Keratinocyte (primary cell): ENCODE data around the gene CDKL5. TPM values are rescaled to one million over a fixed set of nuclear protein-coding genes. Genes with fewer than 3 reads are reported as not detected.

ENCODE experiments used
- DNase-seq: peaks from one replicate; pipeline ENCODE4 v3.0.0-alpha.2; 2011; ENCODE audit warnings: low read depth, missing footprints, low spot score
- FAIRE-seq: peaks from 2 replicates; lab custom pipeline; 2011; peaks lifted over from hg19 to GRCh38; lab: Jason Lieb, UNC
- H2AFZ ChIP-seq: 2 replicates; pipeline ENCODE4 v1.6.0; 2012; ENCODE audit warnings: low read length, control low read depth, inconsistent platforms; ENCODE audit not compliant: control insufficient read depth
- H3K27ac ChIP-seq: 2 replicates; pipeline ENCODE4 v1.5.1; 2011; ENCODE audit warnings: low read length; ENCODE audit not compliant: control insufficient read depth, insufficient read depth
- H3K27me3 ChIP-seq: 3 replicates; pipeline ENCODE4 v1.6.0; 2011; ENCODE audit warnings: low read length; ENCODE audit not compliant: control insufficient read depth, insufficient read depth; ENCODE audit errors: extremely low read depth
- H3K36me3 ChIP-seq, 2 experiments: 2 replicates in 1 of 2; 3 replicates in 1 of 2; pipeline ENCODE4 v1.5.1; 2011; ENCODE audit warnings: low read length in 2 of 2, mild to moderate bottlenecking in 1 of 2; ENCODE audit not compliant: control insufficient read depth in 2 of 2, insufficient read depth in 2 of 2; ENCODE audit errors: extremely low read depth in 1 of 2
- H3K4me1 ChIP-seq: 3 replicates; pipeline ENCODE4 v1.5.1; 2011; ENCODE audit warnings: low read length; ENCODE audit not compliant: control insufficient read depth, insufficient read depth; ENCODE audit errors: extremely low read depth
- H3K4me2 ChIP-seq: 3 replicates; pipeline ENCODE4 v1.6.0; 2011; ENCODE audit warnings: low read depth, low read length; ENCODE audit not compliant: control insufficient read depth, insufficient read depth; ENCODE audit errors: extremely low read depth
- H3K4me3 ChIP-seq, 3 experiments: fragments of 200-600 bp in 1 of 3; sonication (generic) in 1 of 3; 2 replicates in 2 of 3; 3 replicates in 1 of 3; pipeline ENCODE4 v1.5.1; 2011 to 2016; ENCODE audit warnings: low read length in 3 of 3, mild to moderate bottlenecking in 3 of 3, control low read depth in 2 of 3, inconsistent platforms in 1 of 3, low read depth in 1 of 3, mixed read lengths in 1 of 3, mixed run types in 1 of 3, moderate library complexity in 1 of 3; ENCODE audit not compliant: control insufficient read depth in 2 of 3, insufficient read depth in 2 of 3; ENCODE audit errors: extremely low read depth in 1 of 3
- H3K79me2 ChIP-seq: 2 replicates; pipeline ENCODE4 v1.6.0; 2012; ENCODE audit warnings: low read length; ENCODE audit not compliant: control insufficient read depth, insufficient read depth
- H3K9ac ChIP-seq: 3 replicates; pipeline ENCODE4 v1.6.0; 2011; ENCODE audit warnings: low read length; ENCODE audit not compliant: control insufficient read depth, insufficient read depth; ENCODE audit errors: extremely low read depth
- H3K9me1 ChIP-seq: 3 replicates; pipeline ENCODE4 v1.6.0; 2011; ENCODE audit warnings: low read length; ENCODE audit not compliant: control insufficient read depth, insufficient read depth; ENCODE audit errors: extremely low read depth
- H3K9me3 ChIP-seq: 2 replicates; pipeline ENCODE4 v1.5.1; 2012; ENCODE audit warnings: low read depth, low read length; ENCODE audit not compliant: control insufficient read depth
- H4K20me1 ChIP-seq: 3 replicates; pipeline ENCODE4 v1.6.0; 2011; ENCODE audit warnings: low read length; ENCODE audit not compliant: control insufficient read depth, insufficient read depth; ENCODE audit errors: extremely low read depth
- CTCF ChIP-seq, 3 experiments: IDR thresholded peaks in 1 of 3; conservative IDR thresholded peaks in 1 of 3; optimal IDR thresholded peaks in 1 of 3; 2 replicates in 2 of 3; 3 replicates in 1 of 3; pipeline versions ENCODE3 to v1.5.1; 2011; ENCODE audit warnings: low read length in 3 of 3, mild to moderate bottlenecking in 3 of 3, moderate library complexity in 2 of 3, control low read depth in 1 of 3, inconsistent platforms in 1 of 3; ENCODE audit not compliant: insufficient read depth in 2 of 3; ENCODE audit errors: extremely low read depth in 1 of 3
- EZH2 ChIP-seq: IDR thresholded peaks from one replicate; pipeline ENCODE4 v1.6.1; 2012; ENCODE audit warnings: inconsistent platforms, mild to moderate bottlenecking, low read length, moderate library complexity
- dilution Hi-C: fragments of 300-500 bp; cut with MboI; formaldehyde crosslinking; loops from one replicate; pipeline ENCODE4 v1.7.0; 2020; ENCODE audit warnings: low sequenced_read_pairs; ENCODE audit not compliant: extremely low pct_ligation_motif_present
- polyA plus RNA-seq, 5 experiments: library from polyadenylated mRNA; depleted of rRNA in 3 of 5; stranded (reverse) in 3 of 5; stranded (forward) in 1 of 5; unstranded in 1 of 5; fragments of >200 nt; gene quantifications; 1 replicate in 1 of 5; 2 replicates in 3 of 5; 3 replicates in 1 of 5; pipeline versions ENCODE4 v1.2.1 to v1.2.3, GENCODE V29; 2011 to 2012; ENCODE audit warnings: missing spikeins in 2 of 5, low read depth in 1 of 5, low replicate concordance in 1 of 5

CDKL5 gene
- polyA plus RNA-seq, 1 donor (not counting 4 experiments of a cell fraction or from before 2014, with no cell fraction given), result 3.4 TPM

GRCh38 chrX:18436017-18436416 lies 10.6 kb downstream of the CDKL5 start:
- Histone ChIP-seq H4K20me1 (no peaks in the 10 kb centered on the region), H3K9me1 (no peaks in the 10 kb centered on the region), H3K27me3 (no peaks in the 10 kb centered on the region), H3K79me2 (no peaks in the 10 kb centered on the region), H3K4me2 (no peak overlapping the region), H3K27ac (no peak overlapping the region), H3K9ac (no peak overlapping the region), H3K36me3 (no peaks in the 10 kb centered on the region), H3K4me1 (no peaks in the 10 kb centered on the region), H2AFZ (no peak overlapping the region), H3K4me3 (no peak overlapping the region), H3K9me3 (no peaks in the 10 kb centered on the region)
- FAIRE-seq (no peak), DNase-seq (no peak)
- TF ChIP-seq CTCF (optimal IDR thresholded peaks at IDR 0.05 in 1 of 3, IDR thresholded peaks at IDR 0.05 in 1 of 3, conservative IDR thresholded peaks at IDR 0.05 in 1 of 3; ENCODE audit: extremely low read depth in 1 of 3, insufficient read depth in 2 of 3, low read length in 3 of 3) (no peak), EZH2 (no peak)
- dilution Hi-C loops, result no loop called here

- Histone ChIP-seq H3K9ac (no peak overlapping the region), H3K27me3 (no peaks in the 10 kb centered on the region), H4K20me1 (no peaks in the 10 kb centered on the region), H3K9me3 (no peaks in the 10 kb centered on the region), H3K4me3 (no peak overlapping the region), H3K27ac (no peak overlapping the region), H3K4me2 (no peak overlapping the region), H3K4me1 (no peaks in the 10 kb centered on the region), H3K79me2 (no peaks in the 10 kb centered on the region), H3K9me1 (no peaks in the 10 kb centered on the region), H3K36me3 (no peaks in the 10 kb centered on the region), H2AFZ (no peak overlapping the region)
- dilution Hi-C loops, result no loop called here
- no peak for DNase-seq
- no peak for FAIRE-seq
- TF ChIP-seq EZH2 (no peak), CTCF (optimal IDR thresholded peaks at IDR 0.05 in 1 of 3, IDR thresholded peaks at IDR 0.05 in 1 of 3, conservative IDR thresholded peaks at IDR 0.05 in 1 of 3; ENCODE audit: extremely low read depth in 1 of 3, insufficient read depth in 2 of 3, low read length in 3 of 3) (no peak)
Measured at GRCh38 chrX:18440835-18441234, 15.4 kb downstream of the CDKL5 start.
